ENCODE results near the gene CNTN2. TPM values are rescaled to one million over a fixed set of nuclear protein-coding genes. Genes with fewer than 3 reads are reported as not detected.

CNTN2 gene
- total RNA-seq, 1 donor, result not detected

DNA sequence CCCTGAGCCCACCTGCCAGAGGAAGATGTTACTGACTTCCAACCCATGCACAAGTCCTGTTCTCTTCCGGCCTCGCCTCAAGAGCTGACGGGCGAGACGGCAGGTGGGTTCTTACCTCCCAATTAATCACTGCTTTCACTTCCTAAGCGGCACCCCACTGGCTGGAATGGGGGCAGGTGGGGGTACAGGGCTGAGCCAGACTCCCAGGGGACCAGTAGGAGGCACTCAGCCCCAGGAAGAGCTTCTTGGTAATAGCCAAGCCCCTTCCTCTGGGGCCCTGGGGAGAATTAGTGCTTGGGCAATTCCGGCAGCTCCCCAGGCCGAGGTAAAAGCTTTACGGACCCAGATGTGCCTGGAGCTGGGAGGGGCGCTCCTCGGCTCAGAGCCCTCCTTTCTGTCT lies 9.7 kb downstream of the CNTN2 start:
- no peak overlapping the region for H3K4me3 ChIP-seq (ENCODE audit: low read depth, low read length)
- TF ChIP-seq, protein P1, sequence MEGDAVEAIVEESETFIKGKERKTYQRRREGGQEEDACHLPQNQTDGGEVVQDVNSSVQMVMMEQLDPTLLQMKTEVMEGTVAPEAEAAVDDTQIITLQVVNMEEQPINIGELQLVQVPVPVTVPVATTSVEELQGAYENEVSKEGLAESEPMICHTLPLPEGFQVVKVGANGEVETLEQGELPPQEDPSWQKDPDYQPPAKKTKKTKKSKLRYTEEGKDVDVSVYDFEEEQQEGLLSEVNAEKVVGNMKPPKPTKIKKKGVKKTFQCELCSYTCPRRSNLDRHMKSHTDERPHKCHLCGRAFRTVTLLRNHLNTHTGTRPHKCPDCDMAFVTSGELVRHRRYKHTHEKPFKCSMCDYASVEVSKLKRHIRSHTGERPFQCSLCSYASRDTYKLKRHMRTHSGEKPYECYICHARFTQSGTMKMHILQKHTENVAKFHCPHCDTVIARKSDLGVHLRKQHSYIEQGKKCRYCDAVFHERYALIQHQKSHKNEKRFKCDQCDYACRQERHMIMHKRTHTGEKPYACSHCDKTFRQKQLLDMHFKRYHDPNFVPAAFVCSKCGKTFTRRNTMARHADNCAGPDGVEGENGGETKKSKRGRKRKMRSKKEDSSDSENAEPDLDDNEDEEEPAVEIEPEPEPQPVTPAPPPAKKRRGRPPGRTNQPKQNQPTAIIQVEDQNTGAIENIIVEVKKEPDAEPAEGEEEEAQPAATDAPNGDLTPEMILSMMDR (IDR thresholded peaks at IDR 0.05; ENCODE audit: insufficient read depth, low read depth, low read length), result no peak
- no peak for DNase-seq (ENCODE audit: low read depth)

DNA sequence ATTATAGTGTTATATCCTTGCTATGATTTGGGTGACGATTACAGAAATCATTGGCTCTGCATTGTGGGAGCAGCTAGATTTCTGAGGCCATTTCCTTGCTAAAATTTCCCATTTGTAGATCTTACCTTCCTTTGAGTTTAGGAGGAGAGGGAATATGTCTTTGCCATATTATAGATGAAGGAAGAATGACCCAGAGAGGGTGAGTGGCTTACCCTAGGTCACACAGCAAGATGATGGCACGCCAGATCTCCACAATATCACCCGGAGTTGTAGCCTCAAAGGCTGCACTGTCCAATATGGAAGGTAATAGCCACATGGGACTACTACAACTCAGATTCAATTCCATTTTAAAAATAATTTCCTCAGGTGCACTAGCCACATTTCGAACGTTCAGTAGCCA lies 10.3 kb downstream of the CNTN2 start:
- H3K4me3 ChIP-seq (ENCODE audit: low read depth, low read length), result no peak overlapping the region
- TF ChIP-seq, protein P1 (IDR thresholded peaks at IDR 0.05; ENCODE audit: insufficient read depth, low read depth, low read length), result no peak
- DNase-seq (ENCODE audit: low read depth), result no peak

DNA sequence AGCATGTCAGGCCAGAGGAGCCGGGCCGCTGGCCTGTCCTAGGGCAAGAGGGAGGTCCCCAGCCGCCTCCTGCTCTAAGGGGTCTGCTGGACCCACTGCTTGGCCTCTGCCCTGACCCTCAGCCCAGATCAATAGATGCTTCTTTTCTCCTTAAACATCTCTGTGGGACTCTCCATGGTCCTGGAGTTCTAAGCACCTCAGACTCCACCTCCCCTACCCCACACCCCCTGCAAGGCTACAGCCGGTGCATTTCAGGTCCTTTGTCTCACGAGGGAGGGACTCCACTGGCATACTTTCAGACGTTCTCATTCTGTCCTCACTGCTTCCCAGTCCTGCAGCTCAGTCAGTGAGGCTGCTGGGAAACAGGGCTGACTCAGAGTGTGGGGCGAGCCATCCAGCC lies 11.0 kb downstream of the CNTN2 start:
- DNase-seq (ENCODE audit: low read depth), result no peak
- TF ChIP-seq, protein P1 (IDR thresholded peaks at IDR 0.05; ENCODE audit: insufficient read depth, low read depth, low read length), result no peak
- no peak overlapping the region for H3K4me3 ChIP-seq (ENCODE audit: low read depth, low read length)

DNA sequence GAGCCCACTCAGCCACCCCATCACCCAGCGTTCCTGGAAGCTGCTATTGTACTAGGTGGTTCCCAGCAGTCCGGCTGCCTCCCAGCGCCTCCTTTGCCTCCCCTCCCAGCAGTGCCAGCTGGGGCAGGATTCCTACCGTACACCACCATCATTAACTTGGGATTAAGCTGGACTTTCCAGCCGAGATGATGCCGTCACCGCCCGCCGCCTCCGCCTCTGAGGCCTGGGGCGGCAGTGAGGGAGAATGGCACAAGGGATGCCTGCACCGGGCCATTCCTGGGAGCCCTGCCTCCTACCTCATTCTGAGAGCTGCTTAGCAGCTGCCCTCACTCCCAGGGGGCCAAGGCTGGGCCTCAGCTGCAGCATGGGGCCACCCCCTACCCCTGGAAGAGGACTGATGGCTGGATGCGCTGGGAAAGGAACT lies 13.2 kb downstream of the CNTN2 start:
- DNase-seq (ENCODE audit: low read depth), result no peak
- H3K4me3 ChIP-seq (ENCODE audit: low read depth, low read length), result no peak overlapping the region
- TF ChIP-seq, protein P1 (IDR thresholded peaks at IDR 0.05; ENCODE audit: insufficient read depth, low read depth, low read length), result no peak

DNA sequence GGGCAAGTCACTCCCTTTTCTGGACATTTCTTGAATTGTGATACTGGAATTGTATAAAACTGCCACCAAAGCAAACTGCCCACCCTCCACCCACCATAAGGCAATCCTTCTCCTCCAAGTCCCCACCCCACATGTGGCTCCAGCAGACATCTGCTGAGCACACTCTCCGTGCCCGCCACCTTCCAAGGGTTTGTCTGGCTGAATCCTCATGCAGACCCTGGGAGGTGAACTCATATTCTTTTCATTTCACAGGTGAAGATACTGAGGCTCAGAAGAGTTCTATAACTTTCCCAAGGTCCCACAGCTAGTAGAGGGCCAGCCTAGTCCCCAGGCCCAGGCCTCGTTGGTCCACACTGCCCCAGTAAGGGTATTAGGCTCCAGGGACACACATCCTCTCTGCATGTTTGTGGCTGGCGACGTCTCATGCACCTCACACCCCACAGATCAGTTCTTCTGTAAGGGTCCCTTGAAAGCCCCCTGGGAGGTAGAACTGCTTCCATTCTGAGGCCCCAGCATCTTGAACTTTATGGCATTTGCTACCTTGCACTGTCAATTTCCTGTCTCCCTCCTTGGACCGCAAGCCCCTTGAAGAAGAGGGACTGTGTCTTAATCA lies 14.1 kb downstream of the CNTN2 start:
- DNase-seq (ENCODE audit: low read depth), result no peak
- TF ChIP-seq, protein P1 (IDR thresholded peaks at IDR 0.05; ENCODE audit: insufficient read depth, low read depth, low read length), result no peak
- H3K4me3 ChIP-seq (ENCODE audit: low read depth, low read length), result no peak overlapping the region

DNA sequence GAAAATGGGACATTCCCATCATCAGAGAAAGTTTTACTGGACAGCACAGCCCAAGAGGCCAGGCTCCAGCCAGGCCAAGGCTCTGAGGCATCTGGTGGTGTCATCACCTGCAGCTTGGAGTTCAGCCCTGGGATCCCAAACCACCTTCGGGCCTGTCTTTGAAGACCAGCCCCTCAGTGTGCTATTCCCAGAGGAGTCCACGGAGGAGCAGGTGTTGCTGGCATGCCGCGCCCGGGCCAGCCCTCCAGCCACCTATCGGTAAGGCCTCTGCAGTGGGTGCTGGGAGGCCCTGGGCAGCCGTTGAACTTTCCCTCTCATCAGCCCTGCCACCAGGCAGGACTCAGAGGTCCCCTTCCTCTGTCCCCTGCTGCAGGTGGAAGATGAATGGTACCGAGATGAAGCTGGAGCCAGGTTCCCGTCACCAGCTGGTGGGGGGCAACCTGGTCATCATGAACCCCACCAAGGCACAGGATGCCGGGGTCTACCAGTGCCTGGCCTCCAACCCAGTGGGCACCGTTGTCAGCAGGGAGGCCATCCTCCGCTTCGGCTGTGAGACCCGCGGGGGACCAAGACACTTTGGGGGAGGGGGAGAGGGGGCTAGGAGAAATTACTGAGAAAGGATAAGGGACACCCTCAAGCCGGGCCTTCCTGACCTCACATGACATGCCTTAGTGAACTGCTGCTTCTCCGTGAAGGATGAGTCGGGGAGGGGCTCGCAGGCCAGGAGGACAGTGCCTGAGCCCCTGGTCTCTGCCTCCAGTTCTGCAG lies 15.0 kb downstream of the CNTN2 start:
- DNase-seq (ENCODE audit: low read depth), result no peak
- H3K4me3 ChIP-seq (ENCODE audit: low read depth, low read length), result no peak overlapping the region
- TF ChIP-seq, protein P1 (IDR thresholded peaks at IDR 0.05; ENCODE audit: insufficient read depth, low read depth, low read length), result no peak

All from fibroblast of villous mesenchyme (primary cell).